ENCODE data around the gene RBMX. TPM values are rescaled to one million over a fixed set of nuclear protein-coding genes. Genes with fewer than 3 reads are reported as not detected.

Gene RBMX
- total RNA-seq, 4 donors from 2014 or later, result 126 to 219 (median 159) TPM

GRCh38 chrX:136865270-136866158, 15.0 kb downstream of the RBMX start:
- intact Hi-C loops (cut with DNase I), result no loop called here
- Histone ChIP-seq H3K4me1 (peaks cover 0 to 19% (median 13%) of the 10 kb centered on the region in 4 donors), H3K4me3 (no peak overlapping the region), H3K27me3 (no peaks in the 10 kb centered on the region), H3K27ac (replicated peaks in 1 of 4) (peak overlapping the region in 1 of 4 donors; percentile 72), H3K36me3 (peaks cover 0 to 48% (median 29%) of the 10 kb centered on the region in 4 donors), H3K9me3 (no peaks in the 10 kb centered on the region)
- 87% methylated on average over 9 of the region's 9 CpGs for WGBS
- TF ChIP-seq POLR2A (IDR thresholded peaks at IDR 0.05; ENCODE audit: low read depth) (no peak), POLR2AphosphoS5 (IDR thresholded peaks at IDR 0.05) (no peak), CTCF (IDR thresholded peaks at IDR 0.05) (no peak), EP300 (IDR thresholded peaks at IDR 0.05) (no peak)
- DNase-seq (ENCODE audit: extremely low spot score), result no peak

GRCh38 chrX:136863826-136864225, 16.7 kb downstream of the RBMX start:
- peaks cover 0 to 17% (median 8%) of the 10 kb centered on the region in 4 donors for H3K4me1 ChIP-seq
- DNase-seq (ENCODE audit: extremely low spot score), result no peak
- intact Hi-C loops (cut with DNase I), result no loop called here
- peaks cover 0 to 35% (median 27%) of the 10 kb centered on the region in 4 donors for H3K36me3 ChIP-seq
- 73% methylated on average over 2 of the region's 2 CpGs for WGBS
- H3K27me3 ChIP-seq, result no peaks in the 10 kb centered on the region
- H3K9me3 ChIP-seq, result no peaks in the 10 kb centered on the region
- H3K4me3 ChIP-seq, result no peak overlapping the region
- H3K27ac ChIP-seq (replicated peaks in 1 of 4), result no peak overlapping the region
- TF ChIP-seq POLR2A (IDR thresholded peaks at IDR 0.05; ENCODE audit: low read depth) (no peak), EP300 (IDR thresholded peaks at IDR 0.05) (no peak), POLR2AphosphoS5 (IDR thresholded peaks at IDR 0.05) (no peak), CTCF (IDR thresholded peaks at IDR 0.05) (no peak)

- TF ChIP-seq POLR2A (IDR thresholded peaks at IDR 0.05; ENCODE audit: low read depth), result no peak
- TF ChIP-seq POLR2AphosphoS5 (IDR thresholded peaks at IDR 0.05), result no peak
- no peak for TF ChIP-seq CTCF (IDR thresholded peaks at IDR 0.05)
- TF ChIP-seq EP300 (IDR thresholded peaks at IDR 0.05), result no peak
- H3K9me3 ChIP-seq, result no peaks in the 10 kb centered on the region
- H3K27ac ChIP-seq (replicated peaks in 1 of 4), result no peak overlapping the region
- intact Hi-C loops (cut with DNase I), result no loop called here
- peaks cover 0 to 15% (median 7%) of the 10 kb centered on the region in 4 donors for H3K4me1 ChIP-seq
- peaks cover 0 to 28% (median 21%) of the 10 kb centered on the region in 4 donors for H3K36me3 ChIP-seq
- no peaks in the 10 kb centered on the region for H3K27me3 ChIP-seq
- no peak for DNase-seq (ENCODE audit: extremely low spot score)
- no peak overlapping the region for H3K4me3 ChIP-seq
- WGBS, result 52% methylated on average over 5 of the region's 5 CpGs
Measured at GRCh38 chrX:136862546-136862945, 18.0 kb downstream of the RBMX start.

- no peak overlapping the region for H3K27ac ChIP-seq (replicated peaks in 1 of 4)
- H3K4me1 ChIP-seq, result peaks cover 0 to 8% (median 4%) of the 10 kb centered on the region in 4 donors
- H3K27me3 ChIP-seq, result no peaks in the 10 kb centered on the region
- H3K4me3 ChIP-seq, result no peak overlapping the region
- intact Hi-C loops (cut with DNase I), result no loop called here
- no peaks in the 10 kb centered on the region for H3K9me3 ChIP-seq
- 47% methylated on average over 1 of the region's 1 CpG for WGBS
- no peak for DNase-seq (ENCODE audit: extremely low spot score)
- no peak for TF ChIP-seq POLR2A (IDR thresholded peaks at IDR 0.05; ENCODE audit: low read depth)
- H3K36me3 ChIP-seq, result peaks cover 0 to 32% (median 21%) of the 10 kb centered on the region in 4 donors
Measured at GRCh38 chrX:136861877-136862276, 18.6 kb downstream of the RBMX start.

GRCh38 chrX:136858007-136858756, 22.3 kb downstream of the RBMX start:
- DNase-seq (ENCODE audit: extremely low spot score), result no peak
- no peak overlapping the region for H3K4me3 ChIP-seq
- H3K27me3 ChIP-seq, result no peaks in the 10 kb centered on the region
- H3K36me3 ChIP-seq, result peaks cover 0 to 23% (median 20%) of the 10 kb centered on the region in 4 donors
- no peaks in the 10 kb centered on the region for H3K9me3 ChIP-seq
- no peak overlapping the region for H3K27ac ChIP-seq (replicated peaks in 1 of 4)
- intact Hi-C loops (cut with DNase I), result no loop called here
- 84% methylated on average over 4 of the region's 4 CpGs for WGBS
- no peaks in the 10 kb centered on the region for H3K4me1 ChIP-seq
- TF ChIP-seq POLR2AphosphoS5 (IDR thresholded peaks at IDR 0.05) (no peak), CTCF (IDR thresholded peaks at IDR 0.05) (no peak), POLR2A (IDR thresholded peaks at IDR 0.05; ENCODE audit: low read depth) (no peak), EP300 (IDR thresholded peaks at IDR 0.05) (no peak)
